Osteoblast (primary cell): ENCODE measurements around the gene CBY1. TPM values are rescaled to one million over a fixed set of nuclear protein-coding genes. Genes with fewer than 3 reads are reported as not detected.

Experiments
- DNase-seq: peaks from one replicate; pipeline ENCODE4 v3.0.0; 2011; ENCODE audit warnings: low spot score, mixed read lengths; ENCODE audit not compliant: insufficient read length; ENCODE audit errors: missing footprints
- H2AFZ ChIP-seq: 2 replicates; pipeline ENCODE4 v1.6.0; 2011; ENCODE audit warnings: mild to moderate bottlenecking, low read length
- H3K27ac ChIP-seq: 2 replicates; pipeline ENCODE4 v1.5.1; 2011; ENCODE audit warnings: mild to moderate bottlenecking, low read depth, low read length, moderate library complexity
- H3K27me3 ChIP-seq: 2 replicates; pipeline ENCODE4 v1.6.0; 2012; ENCODE audit warnings: mild to moderate bottlenecking, control low read depth, inconsistent platforms, low read length, moderate library complexity; ENCODE audit not compliant: insufficient read depth
- H3K36me3 ChIP-seq: 2 replicates; pipeline ENCODE4 v1.5.1; 2011; ENCODE audit warnings: mild to moderate bottlenecking, low read length, control low read depth, moderate library complexity; ENCODE audit not compliant: insufficient read depth
- H3K4me1 ChIP-seq: 2 replicates; pipeline ENCODE4 v1.5.1; 2011; ENCODE audit warnings: mild to moderate bottlenecking, low read length, control low read depth, moderate library complexity; ENCODE audit not compliant: insufficient read depth
- H3K4me2 ChIP-seq: 2 replicates; pipeline ENCODE4 v1.6.0; 2011; ENCODE audit warnings: mild to moderate bottlenecking, low read length; ENCODE audit not compliant: insufficient read depth
- H3K4me3 ChIP-seq: fragments of 200-600 bp; sonication (generic); 3 replicates; pipeline ENCODE4 v1.5.1; 2012; ENCODE audit warnings: mild to moderate bottlenecking, low read length, inconsistent platforms; ENCODE audit not compliant: insufficient read depth
- H3K79me2 ChIP-seq: 2 replicates; pipeline ENCODE4 v1.6.0; 2012; ENCODE audit warnings: mild to moderate bottlenecking, low read length, control low read depth, inconsistent platforms; ENCODE audit not compliant: insufficient read depth
- H3K9me3 ChIP-seq: 2 replicates; pipeline ENCODE4 v1.5.1; 2011; ENCODE audit warnings: low read depth, low read length, control low read depth
- H4K20me1 ChIP-seq: 2 replicates; pipeline ENCODE4 v1.6.0; 2012; ENCODE audit warnings: mild to moderate bottlenecking, low read length, control low read depth; ENCODE audit not compliant: insufficient read depth
- CTCF ChIP-seq: IDR thresholded peaks from 2 replicates; pipeline ENCODE4 v1.5.1; 2011; ENCODE audit warnings: mild to moderate bottlenecking, low read depth, low read length, moderate library complexity; ENCODE audit errors: extremely low read depth
- total RNA-seq: library from RNA; depleted of rRNA; stranded (reverse); fragments of >200 nt; gene quantifications from 2 replicates; pipeline ENCODE4 v1.2.3, GENCODE V29; 2012

CBY1 gene
- total RNA-seq, 1 donor: 13.8 TPM

GRCh38 chr22:38629108-38629507 lies 27.3 kb upstream of the CBY1 start:
- H3K4me3 ChIP-seq: no peak overlapping the region
- no peaks in the 10 kb centered on the region for H3K27me3 ChIP-seq
- no peaks in the 10 kb centered on the region for H3K9me3 ChIP-seq
- no peak for DNase-seq
- no peaks in the 10 kb centered on the region for H4K20me1 ChIP-seq
- peaks cover 3% of the 10 kb centered on the region for H3K36me3 ChIP-seq
- H3K4me2 ChIP-seq: no peak overlapping the region
- H3K4me1 ChIP-seq: no peaks in the 10 kb centered on the region
- H3K79me2 ChIP-seq: no peaks in the 10 kb centered on the region
- TF ChIP-seq CTCF: no peak
- no peak overlapping the region for H2AFZ ChIP-seq
- no peak overlapping the region for H3K27ac ChIP-seq

- Histone ChIP-seq H3K27ac (no peak overlapping the region), H3K79me2 (no peaks in the 10 kb centered on the region), H3K4me2 (no peak overlapping the region), H3K4me1 (no peaks in the 10 kb centered on the region), H4K20me1 (no peaks in the 10 kb centered on the region), H3K27me3 (no peaks in the 10 kb centered on the region), H3K4me3 (no peak overlapping the region), H2AFZ (no peak overlapping the region), H3K36me3 (peaks cover 8% of the 10 kb centered on the region), H3K9me3 (no peaks in the 10 kb centered on the region)
- no peak for TF ChIP-seq CTCF
- no peak for DNase-seq
These were observed 24.7 kb upstream of the CBY1 start for GRCh38 chr22:38631724-38632123.

GRCh38 chr22:38632528-38632927 lies 23.9 kb upstream of the CBY1 start:
- no peak overlapping the region for H2AFZ ChIP-seq
- TF ChIP-seq CTCF: no peak
- no peak overlapping the region for H3K4me2 ChIP-seq
- no peaks in the 10 kb centered on the region for H3K4me1 ChIP-seq
- peaks cover 8% of the 10 kb centered on the region for H3K36me3 ChIP-seq
- no peaks in the 10 kb centered on the region for H3K9me3 ChIP-seq
- no peak overlapping the region for H3K27ac ChIP-seq
- no peaks in the 10 kb centered on the region for H3K27me3 ChIP-seq
- DNase-seq: no peak
- no peaks in the 10 kb centered on the region for H4K20me1 ChIP-seq
- H3K79me2 ChIP-seq: no peaks in the 10 kb centered on the region
- H3K4me3 ChIP-seq: no peak overlapping the region

GRCh38 chr22:38638216-38638615 lies 18.2 kb upstream of the CBY1 start:
- Histone ChIP-seq H3K4me3 (no peak overlapping the region), H2AFZ (no peak overlapping the region), H3K4me2 (no peak overlapping the region), H3K36me3 (peaks cover 8% of the 10 kb centered on the region), H3K4me1 (no peaks in the 10 kb centered on the region), H3K79me2 (no peaks in the 10 kb centered on the region), H3K27ac (no peak overlapping the region), H4K20me1 (no peaks in the 10 kb centered on the region), H3K27me3 (no peaks in the 10 kb centered on the region), H3K9me3 (no peaks in the 10 kb centered on the region)
- no peak for TF ChIP-seq CTCF
- no peak for DNase-seq
